H9 (cell line): ENCODE results near the gene TMEM132C. TPM values are rescaled to one million over a fixed set of nuclear protein-coding genes. Genes with fewer than 3 reads are reported as not detected.
A peak's percentile ranks its signal among the peaks of the same experiment; 100 is the strongest.

ENCODE experiments used
- DNase-seq: peaks from one replicate; pipeline ENCODE4 v3.0.0-alpha.2; 2017
- H2AFZ ChIP-seq: one replicate; pipeline ENCODE4 v1.6.1; 2013; ENCODE audit warnings: mild to moderate bottlenecking, low read length, control low read depth, moderate library complexity
- H2AK5ac ChIP-seq: 2 replicates; pipeline ENCODE4 v1.6.1; 2013; ENCODE audit warnings: low read length, control low read depth, mixed read lengths; ENCODE audit not compliant: insufficient read length
- H2BK120ac ChIP-seq: one replicate; pipeline ENCODE4 v1.6.1; 2013; ENCODE audit warnings: low read depth, mild to moderate bottlenecking, low read length, control low read depth, inconsistent platforms; ENCODE audit not compliant: poor library complexity, severe bottlenecking
- H2BK12ac ChIP-seq: 2 replicates; pipeline ENCODE4 v1.6.1; 2013; ENCODE audit warnings: low read length, control low read depth, mixed read lengths, low read depth; ENCODE audit not compliant: insufficient read length
- H2BK15ac ChIP-seq: 2 replicates; pipeline ENCODE4 v1.6.1; 2013; ENCODE audit warnings: low read depth, low read length, control low read depth
- H2BK20ac ChIP-seq: one replicate; pipeline ENCODE4 v1.6.1; 2013; ENCODE audit warnings: low read depth, mild to moderate bottlenecking, low read length, control low read depth, inconsistent platforms; ENCODE audit not compliant: poor library complexity, severe bottlenecking
- H2BK5ac ChIP-seq: 2 replicates; pipeline ENCODE4 v1.6.1; 2013; ENCODE audit warnings: low read length, control low read depth, mixed read lengths; ENCODE audit not compliant: insufficient read length
- H3K14ac ChIP-seq: 2 replicates; pipeline ENCODE4 v1.6.1; 2013; ENCODE audit warnings: low read length, control low read depth; ENCODE audit not compliant: insufficient read depth
- H3K18ac ChIP-seq: 2 replicates; pipeline ENCODE4 v1.6.1; 2013; ENCODE audit warnings: low read depth, mild to moderate bottlenecking, mixed read lengths, low read length, control low read depth; ENCODE audit not compliant: insufficient read length
- H3K23ac ChIP-seq: 2 replicates; pipeline ENCODE4 v1.6.1; 2013; ENCODE audit warnings: low read length, control low read depth, mixed read lengths, low read depth; ENCODE audit not compliant: insufficient read length
- H3K23me2 ChIP-seq: 2 replicates; pipeline ENCODE4 v1.6.1; 2013; ENCODE audit warnings: low read depth, mild to moderate bottlenecking, mixed read lengths, low read length, control low read depth; ENCODE audit not compliant: insufficient read length, poor library complexity, severe bottlenecking
- H3K27ac ChIP-seq: 2 replicates; pipeline ENCODE4 v1.5.1; 2013; ENCODE audit warnings: low read length, control low read depth, mixed read lengths, low read depth; ENCODE audit not compliant: insufficient read length
- H3K27me3 ChIP-seq: 2 replicates; pipeline ENCODE4 v1.6.1; 2013; ENCODE audit warnings: low read length, control low read depth, inconsistent platforms; ENCODE audit not compliant: insufficient read depth
- H3K4ac ChIP-seq: 2 replicates; pipeline ENCODE4 v1.6.1; 2013; ENCODE audit warnings: low read depth, mild to moderate bottlenecking, control low read depth, inconsistent platforms, low read length, moderate library complexity
- H3K4me1 ChIP-seq: 2 replicates; pipeline ENCODE4 v1.6.1; 2013; ENCODE audit warnings: low read length, control low read depth, inconsistent platforms; ENCODE audit not compliant: insufficient read depth
- H3K4me2 ChIP-seq: 2 replicates; pipeline ENCODE4 v1.6.1; 2013; ENCODE audit warnings: low read length, control low read depth, mixed read lengths; ENCODE audit not compliant: insufficient read length, insufficient read depth
- H3K56ac ChIP-seq: 2 replicates; pipeline ENCODE4 v1.6.1; 2013; ENCODE audit warnings: low read depth, mild to moderate bottlenecking, mixed read lengths, low read length, control low read depth; ENCODE audit not compliant: insufficient read length
- H3K79me1 ChIP-seq: 2 replicates; pipeline ENCODE4 v1.6.1; 2013; ENCODE audit warnings: low read depth, mild to moderate bottlenecking, moderate library complexity, low read length, control low read depth, inconsistent platforms; ENCODE audit not compliant: insufficient read depth, poor library complexity, severe bottlenecking
- H3K79me2 ChIP-seq: 2 replicates; pipeline ENCODE4 v1.6.1; 2013; ENCODE audit warnings: low read length, control low read depth, inconsistent platforms; ENCODE audit not compliant: insufficient read depth
- H3K9ac ChIP-seq: 2 replicates; pipeline ENCODE4 v1.6.1; 2013; ENCODE audit warnings: low read length, control low read depth, mixed read lengths; ENCODE audit not compliant: insufficient read length; ENCODE audit errors: extremely low read depth
- H3K9me3 ChIP-seq: one replicate; pipeline ENCODE4 v1.6.1; 2013; ENCODE audit warnings: low read depth, low read length, inconsistent platforms; ENCODE audit not compliant: control insufficient read depth
- H3T11ph ChIP-seq: one replicate; pipeline ENCODE4 v1.6.1; 2013; ENCODE audit warnings: mild to moderate bottlenecking, low read length, control low read depth, inconsistent platforms
- H4K20me1 ChIP-seq: one replicate; pipeline ENCODE4 v1.6.1; 2013; ENCODE audit not compliant: control insufficient read depth, insufficient read length, insufficient read depth
- H4K5ac ChIP-seq: 2 replicates; pipeline ENCODE4 v1.6.1; 2013; ENCODE audit warnings: low read depth, mild to moderate bottlenecking, mixed read lengths, low read length, control low read depth; ENCODE audit not compliant: insufficient read length
- H4K8ac ChIP-seq: replicated peaks from 2 replicates; pipeline ENCODE4 v1.6.1; 2013; ENCODE audit warnings: low read length, control low read depth, mixed read lengths, low read depth; ENCODE audit not compliant: insufficient read length
- H4K91ac ChIP-seq: 2 replicates; pipeline ENCODE4 v1.6.1; 2013; ENCODE audit warnings: low read depth, mild to moderate bottlenecking, moderate library complexity, mixed read lengths, low read length, control low read depth; ENCODE audit not compliant: insufficient read length
- H3K27ac Mint-ChIP-seq, 3 experiments: 2 replicates in 2 of 3; 3 replicates in 1 of 3; pipeline ENCODE4 v1.8.0; 2020 to 2021; ENCODE audit warnings: mixed read lengths in 3 of 3, mild to moderate bottlenecking in 1 of 3, moderate library complexity in 1 of 3
- H3K27me3 Mint-ChIP-seq: 2 replicates; pipeline ENCODE4 v1.8.0; 2021; ENCODE audit warnings: low read depth, mild to moderate bottlenecking, moderate library complexity, mixed read lengths
- H3K36me3 Mint-ChIP-seq, 3 experiments: 2 replicates in 2 of 3; 3 replicates in 1 of 3; pipeline ENCODE4 v1.8.0; 2020 to 2021; ENCODE audit warnings: low read depth in 3 of 3, mixed read lengths in 3 of 3; ENCODE audit not compliant: insufficient read depth in 1 of 3
- H3K4me1 Mint-ChIP-seq, 2 experiments: 2 replicates each; pipeline ENCODE4 v1.8.0; 2020; ENCODE audit warnings: mixed read lengths in 2 of 2
- H3K4me3 Mint-ChIP-seq, 2 experiments: 2 replicates in 1 of 2; 3 replicates in 1 of 2; pipeline ENCODE4 v1.8.0; 2020 to 2021; ENCODE audit warnings: mild to moderate bottlenecking in 2 of 2, mixed read lengths in 2 of 2, moderate library complexity in 1 of 2
- H3K9me3 Mint-ChIP-seq, 2 experiments: 2 replicates in 1 of 2; 3 replicates in 1 of 2; pipeline ENCODE4 v1.8.0; 2020; ENCODE audit warnings: mild to moderate bottlenecking in 2 of 2, mixed read lengths in 2 of 2, moderate library complexity in 1 of 2
- CTCF ChIP-seq: fragments of 200-600 bp; sonication (generic); conservative IDR thresholded peaks from 3 replicates; pipeline ENCODE4 v1.8.0; 2021; ENCODE audit warnings: antibody characterized with exemption, mild to moderate bottlenecking
- WGBS: extraction: QIAGEN DNeasy Blood & Tissue Kit; methylation state at CpG from one replicate; pipeline ENCODE4 v1.1.7; 2013; ENCODE audit warnings: missing lambda C conversion rate, low lambda C conversion rate, mixed read lengths; ENCODE audit not compliant: insufficient read length; ENCODE audit errors: extremely low coverage; 5-methylcytosine and 5-hydroxymethylcytosine counted together
- total RNA-seq: library from RNA; stranded (reverse); gene quantifications from 2 replicates; pipeline ENCODE4 v1.2.1, GENCODE V29; 2021

Gene TMEM132C
- total RNA-seq, 1 experiment from 2014 or later, result 0.22 TPM

GRCh38 chr12:128314611-128315010, 47.6 kb downstream of the TMEM132C start:
- no peaks in the 10 kb centered on the region for H3K9me3 ChIP-seq
- H3K23me2 ChIP-seq, result no peaks in the 10 kb centered on the region
- no peaks in the 10 kb centered on the region; the same call in 1 of the 2 replicates for H3K4me1 ChIP-seq
- H2BK5ac ChIP-seq, result no peak overlapping the region
- Mint-ChIP-seq H3K4me1 (peaks cover 17% of the 10 kb centered on the region in 2 experiments), H3K36me3 (no peaks in the 10 kb centered on the region; a peak in 1 of 7 replicates), H3K27ac (peak overlapping the region in 1 of 3 experiments; percentile 0; a peak in 2 of 7 replicates), H3K27me3 (peaks cover 29% of the 10 kb centered on the region), H3K9me3 (no peaks in the 10 kb centered on the region), H3K4me3 (no peak overlapping the region)
- no peak overlapping the region for H2BK12ac ChIP-seq
- H3K23ac ChIP-seq, result no peak overlapping the region
- H3K14ac ChIP-seq, result no peak overlapping the region
- no peak overlapping the region for H2AK5ac ChIP-seq
- no peaks in the 10 kb centered on the region for H3K79me1 ChIP-seq
- no peak overlapping the region for H4K5ac ChIP-seq
- WGBS, result no CpG with 5 or more reads among the region's 3 CpGs
- no peak overlapping the region for H4K8ac ChIP-seq
- no peaks in the 10 kb centered on the region for H3K79me2 ChIP-seq
- H4K91ac ChIP-seq, result no peak overlapping the region
- no peak overlapping the region for H2BK15ac ChIP-seq
- no peak overlapping the region for H3K4me2 ChIP-seq
- H3T11ph ChIP-seq, result no peak overlapping the region
- H3K4ac ChIP-seq, result no peak overlapping the region
- no peak overlapping the region for H3K18ac ChIP-seq
- H4K20me1 ChIP-seq, result no peaks in the 10 kb centered on the region
- no peak overlapping the region for H3K56ac ChIP-seq
- no peak overlapping the region for H2BK20ac ChIP-seq
- no peak for DNase-seq
- TF ChIP-seq CTCF, result no peak
- H2BK120ac ChIP-seq, result no peak overlapping the region
- H3K27ac ChIP-seq, result no peak overlapping the region
- no peak overlapping the region for H3K9ac ChIP-seq
- H2AFZ ChIP-seq, result no peak overlapping the region
- no peaks in the 10 kb centered on the region for H3K27me3 ChIP-seq
